Fibroblast of gingiva (primary cell): ENCODE measurements around the gene MAPK9.
A peak's percentile ranks its signal among the peaks of the same experiment; 100 is the strongest.

Experiments
- DNase-seq: peaks from one replicate; pipeline ENCODE4 v3.0.0-alpha.2; 2011; ENCODE audit warnings: low read depth

MAPK9 gene

GRCh38 chr5:180291943-180292831, at the start of gene MAPK9:
MAPK9 (minus strand) TSS chr5:180292083; CDS start chr5:180280561, 11,522 bp downstream.
- DNase-seq = peak; percentile 72

GRCh38 chr5:180341595-180341994, 49.7 kb upstream of the MAPK9 start:
- DNase-seq = no peak

- no peak for DNase-seq
These were observed 49.0 kb upstream of the MAPK9 start for GRCh38 chr5:180340856-180341255.

- DNase-seq = peak; percentile 77
These were observed 47.8 kb upstream of the MAPK9 start for GRCh38 chr5:180339583-180340183.

- DNase-seq = peak; percentile 35
These were observed 46.3 kb upstream of the MAPK9 start for GRCh38 chr5:180338001-180338707.

GRCh38 chr5:180336234-180337020, 44.5 kb upstream of the MAPK9 start:
- no peak for DNase-seq

- no peak for DNase-seq
These were observed 43.8 kb upstream of the MAPK9 start for GRCh38 chr5:180335614-180336233.

- no peak for DNase-seq
These were observed 43.1 kb upstream of the MAPK9 start for GRCh38 chr5:180334751-180335613.

GRCh38 chr5:180334176-180334575, 42.3 kb upstream of the MAPK9 start:
- DNase-seq = no peak

GRCh38 chr5:180333661-180334060, 41.8 kb upstream of the MAPK9 start:
- no peak for DNase-seq

GRCh38 chr5:180332861-180333260, 41.0 kb upstream of the MAPK9 start:
- DNase-seq = no peak

- DNase-seq = no peak
These were observed 40.2 kb upstream of the MAPK9 start for GRCh38 chr5:180332051-180332517.

- no peak for DNase-seq
These were observed 39.7 kb upstream of the MAPK9 start for GRCh38 chr5:180331647-180331950.

- peak; percentile 96 for DNase-seq
These were observed 39.1 kb upstream of the MAPK9 start for GRCh38 chr5:180330810-180331646.

GRCh38 chr5:180330270-180330648, 38.4 kb upstream of the MAPK9 start:
- DNase-seq = no peak

- DNase-seq = no peak
These were observed 37.9 kb upstream of the MAPK9 start for GRCh38 chr5:180329606-180330269.

- no peak for DNase-seq
These were observed 37.2 kb upstream of the MAPK9 start for GRCh38 chr5:180329138-180329435.

- peak; percentile 61 for DNase-seq
These were observed 36.6 kb upstream of the MAPK9 start for GRCh38 chr5:180328296-180329137.
